NT2/D1 (cell line): ENCODE results near the gene SAMD13.

Experiments
- DNase-seq: peaks from one replicate; pipeline ENCODE4 v3.0.0-alpha.2; 2011; ENCODE audit warnings: low read depth, low spot score
- H3K27me3 ChIP-seq: 2 replicates; pipeline ENCODE4 v1.6.0; 2011; ENCODE audit warnings: mild to moderate bottlenecking; ENCODE audit not compliant: insufficient read length, insufficient read depth
- H3K36me3 ChIP-seq: 2 replicates; pipeline ENCODE4 v1.6.1; 2011; ENCODE audit warnings: mild to moderate bottlenecking, low read length, mixed read lengths; ENCODE audit not compliant: insufficient read depth, insufficient read length
- H3K4me1 ChIP-seq: 2 replicates; pipeline ENCODE4 v1.5.1; 2011; ENCODE audit not compliant: insufficient read depth, insufficient read length
- H3K4me3 ChIP-seq: 2 replicates; pipeline ENCODE4 v1.5.1; 2011; ENCODE audit warnings: low read depth; ENCODE audit not compliant: insufficient read length
- H3K9ac ChIP-seq: 2 replicates; pipeline ENCODE4 v1.6.0; 2011; ENCODE audit warnings: low read depth; ENCODE audit not compliant: insufficient read length
- H3K9me3 ChIP-seq: 2 replicates; pipeline ENCODE4 v1.5.1; 2011; ENCODE audit warnings: mild to moderate bottlenecking, low read length; ENCODE audit not compliant: insufficient read depth
- SUZ12 ChIP-seq: IDR thresholded peaks from 2 replicates; pipeline ENCODE4 v1.6.1; 2011; ENCODE audit not compliant: insufficient read length, insufficient read depth; ENCODE audit errors: extremely low read depth
- YY1 ChIP-seq: IDR thresholded peaks from 2 replicates; pipeline ENCODE4 v1.6.1; 2011; ENCODE audit not compliant: insufficient read length, insufficient read depth
- ZNF274 ChIP-seq: IDR thresholded peaks from 2 replicates; pipeline ENCODE4 v1.6.1; 2011; ENCODE audit warnings: mild to moderate bottlenecking, low read depth, low read length

Gene SAMD13

DNA sequence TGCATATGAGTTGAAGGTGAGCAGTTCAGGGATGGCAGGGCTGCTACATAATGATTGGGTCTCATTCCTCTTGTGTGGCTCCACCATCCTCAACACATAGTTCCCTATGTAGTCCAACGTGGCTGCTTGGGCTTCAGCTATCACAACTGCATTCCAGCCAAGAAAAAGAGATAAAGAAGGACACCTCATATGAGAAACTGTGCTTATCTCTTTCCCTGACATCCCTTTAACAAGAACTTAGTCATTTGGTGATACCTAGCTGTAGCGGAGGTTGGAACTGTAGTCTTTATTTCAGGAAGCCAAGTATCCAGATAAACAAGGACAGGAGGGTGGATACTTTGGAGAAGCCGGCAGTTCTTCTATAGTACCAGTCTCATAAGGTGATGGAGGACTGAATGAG is 54.0 kb downstream of the SAMD13 start:
- no peaks in the 10 kb centered on the region for H3K4me1 ChIP-seq
- no peak overlapping the region for H3K9ac ChIP-seq
- no peak overlapping the region for H3K4me3 ChIP-seq
- DNase-seq, result no peak
- H3K27me3 ChIP-seq, result no peaks in the 10 kb centered on the region
- H3K9me3 ChIP-seq, result no peaks in the 10 kb centered on the region
- TF ChIP-seq SUZ12 (no peak), ZNF274 (no peak), YY1 (no peak)
- no peaks in the 10 kb centered on the region for H3K36me3 ChIP-seq

DNA sequence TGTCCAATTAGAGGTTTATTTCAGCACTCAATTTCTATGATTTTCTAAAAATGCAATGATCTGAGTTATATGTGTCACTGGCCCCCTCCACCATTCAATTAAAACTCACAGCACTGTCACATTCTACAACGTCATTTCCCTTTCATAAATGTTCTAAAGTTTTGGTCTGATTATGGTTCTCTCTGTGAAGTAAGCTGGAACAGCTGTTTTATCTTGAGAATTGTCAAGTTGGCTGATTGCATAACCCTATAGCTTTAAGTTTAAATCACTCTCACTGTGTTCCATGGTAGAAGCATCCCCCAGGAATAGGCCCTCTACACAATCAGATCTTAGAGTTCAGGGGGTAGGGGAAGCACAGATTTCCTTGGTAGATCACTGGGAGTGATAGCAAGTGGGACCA is 55.4 kb downstream of the SAMD13 start:
- DNase-seq, result no peak
- H3K4me1 ChIP-seq, result no peaks in the 10 kb centered on the region
- no peaks in the 10 kb centered on the region for H3K36me3 ChIP-seq
- H3K4me3 ChIP-seq, result no peak overlapping the region
- TF ChIP-seq ZNF274 (no peak), YY1 (no peak), SUZ12 (no peak)
- H3K9me3 ChIP-seq, result no peaks in the 10 kb centered on the region
- H3K9ac ChIP-seq, result no peak overlapping the region
- H3K27me3 ChIP-seq, result no peaks in the 10 kb centered on the region

DNA sequence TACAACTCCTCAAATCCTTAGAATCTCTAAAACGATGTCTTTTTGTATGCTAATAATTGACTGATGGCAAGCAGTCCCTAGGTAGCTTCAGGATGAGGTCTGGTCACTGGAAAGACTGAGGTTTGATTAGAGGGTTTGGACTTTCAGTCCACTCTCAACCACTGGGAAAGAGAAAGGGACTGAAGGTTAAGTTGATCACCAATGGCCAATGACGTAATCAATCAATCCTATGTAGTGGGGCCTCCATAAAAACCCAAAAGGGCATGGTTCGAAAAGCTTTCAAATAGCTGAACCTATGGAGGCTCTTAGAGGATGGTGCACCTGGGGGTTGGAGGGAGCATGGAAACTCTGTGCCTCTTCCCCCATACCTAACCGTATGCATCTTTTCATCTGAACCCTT is 57.2 kb downstream of the SAMD13 start:
- no peak for DNase-seq
- Histone ChIP-seq H3K36me3 (no peaks in the 10 kb centered on the region), H3K4me1 (no peaks in the 10 kb centered on the region), H3K9ac (no peak overlapping the region), H3K9me3 (no peaks in the 10 kb centered on the region), H3K4me3 (no peak overlapping the region), H3K27me3 (no peaks in the 10 kb centered on the region)
- TF ChIP-seq ZNF274, result no peak

DNA sequence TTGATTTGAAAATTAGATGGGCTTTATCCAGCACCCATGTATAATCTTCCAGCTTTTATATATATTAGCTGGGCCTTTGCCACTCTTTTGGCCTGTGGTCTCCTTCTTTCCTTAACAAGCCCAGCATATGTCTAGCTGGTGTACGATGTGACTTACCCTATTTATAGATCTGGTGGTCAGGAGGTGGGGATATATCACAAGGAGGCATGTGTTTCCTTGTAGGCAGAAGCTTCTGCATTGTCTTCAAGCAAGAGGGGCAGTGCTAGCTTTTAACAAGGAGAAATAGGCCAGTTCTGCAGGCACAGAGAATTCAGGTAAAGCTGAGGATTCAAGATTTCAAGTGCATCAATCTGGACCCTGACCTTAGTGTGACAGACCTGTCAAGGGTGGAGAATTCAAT is 58.8 kb downstream of the SAMD13 start:
- Histone ChIP-seq H3K36me3 (no peaks in the 10 kb centered on the region), H3K9me3 (no peaks in the 10 kb centered on the region), H3K27me3 (no peaks in the 10 kb centered on the region), H3K9ac (no peak overlapping the region), H3K4me1 (no peaks in the 10 kb centered on the region), H3K4me3 (no peak overlapping the region)
- DNase-seq, result no peak
- TF ChIP-seq YY1, result no peak

DNA sequence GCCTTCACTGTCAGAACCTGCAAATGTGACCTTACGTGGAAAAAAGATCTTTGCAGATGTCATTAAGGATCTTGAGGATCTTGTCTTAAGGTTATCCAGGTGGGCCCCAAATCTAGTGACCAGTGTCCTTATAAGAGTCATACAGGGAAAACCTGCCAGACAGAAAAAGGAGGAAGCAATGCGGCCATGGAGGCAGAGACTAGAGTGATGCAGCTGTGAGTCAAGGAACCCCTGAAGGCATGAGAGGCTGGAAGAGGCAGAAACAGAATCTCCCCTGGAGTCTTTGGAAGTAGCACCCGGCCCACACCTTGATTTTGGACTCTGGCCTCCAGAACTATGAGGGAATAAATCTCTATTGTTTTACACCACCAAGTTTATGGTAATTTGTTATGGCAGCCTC is 60.3 kb downstream of the SAMD13 start:
- no peak overlapping the region for H3K9ac ChIP-seq
- TF ChIP-seq ZNF274, result no peak
- TF ChIP-seq YY1, result no peak
- no peak for TF ChIP-seq SUZ12
- no peaks in the 10 kb centered on the region for H3K27me3 ChIP-seq
- H3K36me3 ChIP-seq, result no peaks in the 10 kb centered on the region
- DNase-seq, result no peak
- H3K9me3 ChIP-seq, result no peaks in the 10 kb centered on the region
- no peaks in the 10 kb centered on the region for H3K4me1 ChIP-seq
- H3K4me3 ChIP-seq, result no peak overlapping the region

DNA sequence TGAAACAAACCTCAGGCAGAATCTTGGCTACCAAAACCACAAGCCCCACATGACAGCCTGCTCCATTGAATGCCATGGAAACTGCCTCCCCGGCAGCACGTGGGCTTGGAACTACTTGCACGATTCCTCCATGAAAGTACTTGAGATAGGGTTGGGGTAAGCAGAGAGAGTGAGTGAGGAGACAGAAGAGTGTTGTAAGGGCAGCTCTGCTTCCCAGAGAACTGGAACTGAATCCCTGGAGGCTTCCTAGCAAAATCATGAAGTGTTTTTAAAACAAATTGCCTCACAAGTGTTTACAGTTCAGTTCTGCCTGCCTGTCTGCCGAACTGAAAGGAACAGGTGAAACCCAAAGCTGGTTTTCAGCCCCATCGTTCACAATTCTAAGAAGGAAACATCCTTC is 61.5 kb downstream of the SAMD13 start:
- no peak overlapping the region for H3K9ac ChIP-seq

DNA sequence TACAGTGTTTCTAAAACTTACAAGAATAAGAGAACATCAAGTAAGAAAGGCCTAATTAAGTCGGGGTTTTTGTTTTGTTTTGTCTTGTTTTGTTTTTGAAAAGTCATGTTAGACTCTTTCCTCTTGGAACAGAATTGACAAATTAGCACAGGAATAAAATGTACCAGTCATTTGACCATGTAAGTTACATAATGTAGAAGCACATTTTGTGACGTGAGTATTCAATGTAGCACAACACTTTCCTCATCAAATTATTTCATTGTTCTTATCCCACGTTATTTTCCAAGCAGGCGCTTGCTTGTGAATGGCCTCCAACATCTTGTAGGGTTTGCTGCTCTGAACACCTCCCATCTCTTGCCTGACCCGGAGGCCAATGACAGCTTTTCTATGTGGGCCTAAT is 62.1 kb downstream of the SAMD13 start:
- no peak overlapping the region for H3K4me3 ChIP-seq
- TF ChIP-seq YY1, result no peak
- no peak for TF ChIP-seq SUZ12
- TF ChIP-seq ZNF274, result no peak
- no peaks in the 10 kb centered on the region for H3K36me3 ChIP-seq
- no peak for DNase-seq
- H3K4me1 ChIP-seq, result no peaks in the 10 kb centered on the region
- H3K9ac ChIP-seq, result no peak overlapping the region
- H3K9me3 ChIP-seq, result no peaks in the 10 kb centered on the region
- no peaks in the 10 kb centered on the region for H3K27me3 ChIP-seq

More for the DNA sequence above, 61.5 kb downstream of the SAMD13 start:
- Histone ChIP-seq H3K36me3 (no peaks in the 10 kb centered on the region), H3K4me3 (no peak overlapping the region), H3K4me1 (no peaks in the 10 kb centered on the region), H3K27me3 (no peaks in the 10 kb centered on the region), H3K9me3 (no peaks in the 10 kb centered on the region)
- DNase-seq, result no peak
- TF ChIP-seq ZNF274 (no peak), YY1 (no peak), SUZ12 (no peak)
